ENCODE data around the gene ENO4. TPM values are rescaled to one million over a fixed set of nuclear protein-coding genes. Genes with fewer than 3 reads are reported as not detected.

ENO4 gene
- total RNA-seq, 1 donor from 2014 or later: 0.70 TPM

- DNase-seq (ENCODE audit: extremely low spot score, unreplicated experiment): no peak
- no peak overlapping the region for H3K4me3 Mint-ChIP-seq (ENCODE audit: unreplicated experiment)
- peaks cover 33% of the 10 kb centered on the region for H3K36me3 Mint-ChIP-seq (ENCODE audit: unreplicated experiment)
- TF ChIP-seq CTCF (IDR thresholded peaks at IDR 0.05): no peak
- H3K9me3 Mint-ChIP-seq (ENCODE audit: unreplicated experiment): no peaks in the 10 kb centered on the region
- no peak overlapping the region for H3K27ac Mint-ChIP-seq (ENCODE audit: unreplicated experiment)
- H3K27me3 Mint-ChIP-seq (ENCODE audit: unreplicated experiment): no peaks in the 10 kb centered on the region
- no peaks in the 10 kb centered on the region for H3K4me1 Mint-ChIP-seq (ENCODE audit: unreplicated experiment)
Measured at GRCh38 chr10:116915340-116915739, 66.0 kb downstream of the ENO4 start.

GRCh38 chr10:116917481-116917880 lies 68.2 kb downstream of the ENO4 start:
- Mint-ChIP-seq H3K9me3 (ENCODE audit: unreplicated experiment) (no peaks in the 10 kb centered on the region), H3K4me3 (ENCODE audit: unreplicated experiment) (no peak overlapping the region), H3K36me3 (ENCODE audit: unreplicated experiment) (peaks cover 43% of the 10 kb centered on the region), H3K27ac (ENCODE audit: unreplicated experiment) (no peak overlapping the region), H3K4me1 (ENCODE audit: unreplicated experiment) (no peaks in the 10 kb centered on the region), H3K27me3 (ENCODE audit: unreplicated experiment) (no peaks in the 10 kb centered on the region)
- no peak for TF ChIP-seq CTCF (IDR thresholded peaks at IDR 0.05)
- no peak for DNase-seq (ENCODE audit: extremely low spot score, unreplicated experiment)

- H3K9me3 Mint-ChIP-seq (ENCODE audit: unreplicated experiment): no peaks in the 10 kb centered on the region
- H3K36me3 Mint-ChIP-seq (ENCODE audit: unreplicated experiment): peaks cover 42% of the 10 kb centered on the region
- H3K27me3 Mint-ChIP-seq (ENCODE audit: unreplicated experiment): no peaks in the 10 kb centered on the region
- no peaks in the 10 kb centered on the region for H3K4me1 Mint-ChIP-seq (ENCODE audit: unreplicated experiment)
- H3K4me3 Mint-ChIP-seq (ENCODE audit: unreplicated experiment): no peak overlapping the region
- no peak overlapping the region for H3K27ac Mint-ChIP-seq (ENCODE audit: unreplicated experiment)
- TF ChIP-seq CTCF (IDR thresholded peaks at IDR 0.05): no peak
- DNase-seq (ENCODE audit: extremely low spot score, unreplicated experiment): no peak
Measured at GRCh38 chr10:116918583-116918982, 69.3 kb downstream of the ENO4 start.

- H3K9me3 Mint-ChIP-seq (ENCODE audit: unreplicated experiment): no peaks in the 10 kb centered on the region
- H3K4me3 Mint-ChIP-seq (ENCODE audit: unreplicated experiment): no peak overlapping the region
- peaks cover 41% of the 10 kb centered on the region for H3K36me3 Mint-ChIP-seq (ENCODE audit: unreplicated experiment)
- no peak for DNase-seq (ENCODE audit: extremely low spot score, unreplicated experiment)
- no peak for TF ChIP-seq CTCF (IDR thresholded peaks at IDR 0.05)
- no peaks in the 10 kb centered on the region for H3K27me3 Mint-ChIP-seq (ENCODE audit: unreplicated experiment)
- no peaks in the 10 kb centered on the region for H3K4me1 Mint-ChIP-seq (ENCODE audit: unreplicated experiment)
- no peak overlapping the region for H3K27ac Mint-ChIP-seq (ENCODE audit: unreplicated experiment)
Measured at GRCh38 chr10:116919164-116919563, 69.9 kb downstream of the ENO4 start.

GRCh38 chr10:116919706-116920105 lies 70.4 kb downstream of the ENO4 start:
- Mint-ChIP-seq H3K4me3 (ENCODE audit: unreplicated experiment) (no peak overlapping the region), H3K36me3 (ENCODE audit: unreplicated experiment) (peaks cover 37% of the 10 kb centered on the region), H3K4me1 (ENCODE audit: unreplicated experiment) (no peaks in the 10 kb centered on the region)

More at GRCh38 chr10:116919706-116920105, 70.4 kb downstream of the ENO4 start:
- TF ChIP-seq CTCF (IDR thresholded peaks at IDR 0.05): no peak
- DNase-seq (ENCODE audit: extremely low spot score, unreplicated experiment): no peak
- H3K9me3 Mint-ChIP-seq (ENCODE audit: unreplicated experiment): no peaks in the 10 kb centered on the region
- no peak overlapping the region for H3K27ac Mint-ChIP-seq (ENCODE audit: unreplicated experiment)
- no peaks in the 10 kb centered on the region for H3K27me3 Mint-ChIP-seq (ENCODE audit: unreplicated experiment)

Measured in osteocyte (in vitro differentiated cells).